ENCODE measurements around the gene ARHGAP22. TPM values are rescaled to one million over a fixed set of nuclear protein-coding genes. Genes with fewer than 3 reads are reported as not detected.

ARHGAP22 gene
- total RNA-seq, 4 donors from 2014 or later, result 0.26 to 3.6 (median 3.0) TPM; not detected in 1

DNA sequence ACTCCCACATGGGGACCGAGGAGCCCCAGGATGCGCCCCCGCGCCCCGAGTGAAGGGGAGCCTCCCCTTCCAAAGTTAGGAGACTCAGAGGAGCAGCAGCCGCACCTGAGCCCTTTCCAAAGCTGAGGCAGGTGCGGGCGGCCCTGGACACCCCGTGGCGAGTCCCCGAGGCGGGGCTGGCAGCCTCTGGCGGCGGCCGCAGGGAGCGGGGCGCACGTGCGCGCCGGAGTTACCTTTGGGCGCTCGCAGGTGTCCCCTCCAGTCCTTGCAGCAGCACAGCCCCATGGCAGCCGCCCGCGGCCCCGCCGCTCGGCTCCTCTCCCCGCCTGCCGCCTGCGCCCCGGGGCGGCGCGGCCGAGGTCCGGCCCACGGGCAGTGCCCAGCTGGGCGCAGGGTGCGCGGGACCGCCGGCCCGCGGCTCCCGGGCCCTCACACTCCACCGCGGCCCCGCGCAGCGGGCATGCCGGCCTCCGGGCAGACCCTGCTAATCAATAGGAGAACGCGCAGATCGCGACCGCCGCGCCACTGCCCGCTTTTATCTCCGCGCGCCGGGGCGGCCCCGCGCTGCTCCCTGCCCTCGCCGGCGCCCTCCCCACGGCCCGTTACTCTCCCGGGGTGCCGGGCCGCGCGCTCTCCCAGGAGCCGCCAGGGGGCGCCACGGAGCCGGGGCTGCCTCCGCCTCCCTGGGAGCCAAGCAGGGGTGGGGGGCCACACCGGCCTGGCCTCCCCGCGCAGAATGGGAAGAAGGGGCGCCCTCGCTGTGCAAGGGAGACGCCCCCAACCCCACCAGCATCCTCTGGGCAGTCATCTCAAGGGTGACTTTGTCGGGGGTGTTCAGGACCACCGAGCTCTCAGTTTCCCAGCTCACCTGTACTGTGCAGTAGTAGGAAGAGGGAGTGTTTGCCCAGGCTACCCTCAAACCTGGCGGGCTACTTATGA is 80.8 kb downstream of the ARHGAP22 start:
- Histone ChIP-seq H3K9me3 (no peaks in the 10 kb centered on the region), H3K4me3 (peak overlapping the region; percentile 19 to 45), H3K4me1 (peaks cover 0 to 6% of the 10 kb centered on the region in 2 donors), H3K27ac (no peak overlapping the region), H3K27me3 (no peaks in the 10 kb centered on the region), H3K36me3 (no peaks in the 10 kb centered on the region)
- DNase-seq, result no peak
- no peak for TF ChIP-seq POLR2A (IDR thresholded peaks at IDR 0.05)
- TF ChIP-seq, protein P1, sequence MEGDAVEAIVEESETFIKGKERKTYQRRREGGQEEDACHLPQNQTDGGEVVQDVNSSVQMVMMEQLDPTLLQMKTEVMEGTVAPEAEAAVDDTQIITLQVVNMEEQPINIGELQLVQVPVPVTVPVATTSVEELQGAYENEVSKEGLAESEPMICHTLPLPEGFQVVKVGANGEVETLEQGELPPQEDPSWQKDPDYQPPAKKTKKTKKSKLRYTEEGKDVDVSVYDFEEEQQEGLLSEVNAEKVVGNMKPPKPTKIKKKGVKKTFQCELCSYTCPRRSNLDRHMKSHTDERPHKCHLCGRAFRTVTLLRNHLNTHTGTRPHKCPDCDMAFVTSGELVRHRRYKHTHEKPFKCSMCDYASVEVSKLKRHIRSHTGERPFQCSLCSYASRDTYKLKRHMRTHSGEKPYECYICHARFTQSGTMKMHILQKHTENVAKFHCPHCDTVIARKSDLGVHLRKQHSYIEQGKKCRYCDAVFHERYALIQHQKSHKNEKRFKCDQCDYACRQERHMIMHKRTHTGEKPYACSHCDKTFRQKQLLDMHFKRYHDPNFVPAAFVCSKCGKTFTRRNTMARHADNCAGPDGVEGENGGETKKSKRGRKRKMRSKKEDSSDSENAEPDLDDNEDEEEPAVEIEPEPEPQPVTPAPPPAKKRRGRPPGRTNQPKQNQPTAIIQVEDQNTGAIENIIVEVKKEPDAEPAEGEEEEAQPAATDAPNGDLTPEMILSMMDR (IDR thresholded peaks at IDR 0.05), result peak in 2 of 4 experiments; percentile 18 to 23
- intact Hi-C loops (cut with DNase I; ENCODE audit: low total_unique reads), result no loop called here

DNA sequence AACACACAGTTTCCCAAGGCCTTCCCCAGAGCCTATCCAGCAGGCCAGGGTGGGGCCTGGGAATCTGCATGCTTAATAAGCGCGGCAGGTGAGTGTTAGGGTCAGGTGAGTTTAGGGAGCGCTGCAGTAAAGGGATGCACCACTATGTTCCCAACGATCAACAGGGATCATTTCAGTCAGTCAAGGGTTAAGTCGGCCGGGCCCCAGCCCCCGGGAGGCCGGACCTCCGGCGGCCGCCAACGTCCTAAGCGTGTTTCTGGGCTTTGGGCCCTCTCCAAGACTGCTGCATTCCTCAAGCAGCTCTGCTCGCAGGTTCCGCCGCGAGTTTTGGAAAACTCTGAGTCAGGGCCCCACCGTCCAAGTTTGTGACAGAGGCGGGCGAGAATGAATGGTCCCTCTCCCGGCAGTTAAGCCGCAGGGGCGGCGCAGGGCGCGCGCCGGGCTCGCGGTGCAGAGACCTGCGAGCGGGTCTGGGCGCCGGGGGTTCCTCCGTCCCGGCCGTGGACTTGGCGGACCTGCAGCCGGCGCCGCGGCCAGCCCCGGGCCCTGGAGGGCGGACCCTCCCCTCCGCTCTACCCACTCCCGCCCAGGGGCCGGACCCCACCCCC is 81.6 kb downstream of the ARHGAP22 start:
- H3K27ac ChIP-seq, result no peak overlapping the region
- H3K4me1 ChIP-seq, result peaks cover 0 to 6% of the 10 kb centered on the region in 2 donors
- peak overlapping the region; percentile 19 to 45 for H3K4me3 ChIP-seq
- H3K9me3 ChIP-seq, result no peaks in the 10 kb centered on the region
- H3K27me3 ChIP-seq, result no peaks in the 10 kb centered on the region
- DNase-seq, result peak; percentile 39 to 73
- intact Hi-C loops (cut with DNase I; ENCODE audit: low total_unique reads), result no loop called here
- TF ChIP-seq POLR2A (IDR thresholded peaks at IDR 0.05), result no peak
- TF ChIP-seq, protein P1 (IDR thresholded peaks at IDR 0.05), result no peak
- H3K36me3 ChIP-seq, result no peaks in the 10 kb centered on the region

DNA sequence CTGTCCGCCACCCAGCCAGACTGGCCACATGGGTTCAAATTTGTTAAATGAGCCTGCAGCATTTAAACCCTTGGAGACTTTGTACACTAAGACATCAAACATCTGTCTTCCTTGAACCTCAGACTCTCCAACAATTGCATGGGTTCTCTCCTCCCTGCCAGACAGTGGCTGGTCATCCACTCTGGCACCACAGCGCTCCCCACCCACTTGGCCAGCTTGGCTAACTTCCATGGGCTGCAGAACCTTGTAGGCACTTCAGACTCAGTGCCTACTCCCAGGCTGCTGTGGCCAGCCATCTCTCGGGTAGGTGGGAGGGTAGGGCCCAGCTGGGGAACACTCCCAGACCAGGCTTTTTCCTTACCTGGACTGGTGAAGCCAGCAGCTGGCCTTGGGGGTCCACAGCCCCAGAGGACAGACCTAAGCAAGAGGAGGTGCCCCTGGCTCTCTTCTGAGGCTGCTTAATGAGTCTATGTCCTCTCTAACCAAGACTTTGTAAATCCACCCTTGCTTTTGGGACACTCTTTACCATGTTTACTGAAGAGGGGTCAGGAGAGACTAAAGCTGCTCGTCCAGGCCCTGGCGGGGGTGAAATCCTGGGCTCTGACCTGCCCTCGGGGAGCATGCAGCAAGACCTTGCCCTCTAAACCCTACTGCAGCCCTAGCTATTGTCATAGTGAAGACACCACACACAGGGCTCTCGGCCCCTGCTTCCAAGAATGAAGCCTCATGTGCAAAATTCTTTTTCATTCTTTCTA is 82.7 kb downstream of the ARHGAP22 start:
- no peak overlapping the region for H3K27ac ChIP-seq

DNA sequence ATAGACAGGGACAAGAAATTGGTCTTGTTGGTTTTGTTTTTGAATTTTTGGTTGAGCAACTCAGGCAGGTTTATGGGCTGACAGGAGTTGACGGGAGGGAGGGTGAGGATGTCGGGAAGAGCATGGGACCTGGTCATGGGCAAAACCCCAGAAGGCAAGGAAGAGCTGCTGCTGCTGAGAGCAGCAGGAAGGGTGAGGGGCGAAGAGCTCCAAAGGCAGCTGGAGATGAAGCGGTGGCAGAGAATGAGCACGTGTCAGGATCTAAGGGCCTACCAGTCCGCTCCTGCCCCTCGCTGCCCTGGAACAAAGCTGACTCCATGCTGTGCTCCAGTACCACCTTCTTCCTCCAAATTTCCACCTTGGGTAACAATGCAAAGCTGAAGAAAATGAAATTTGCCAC is 84.3 kb downstream of the ARHGAP22 start:
- intact Hi-C loops (cut with DNase I; ENCODE audit: low total_unique reads), result no loop called here
- peaks cover 0 to 6% of the 10 kb centered on the region in 2 donors for H3K4me1 ChIP-seq
- no peaks in the 10 kb centered on the region for H3K36me3 ChIP-seq
- H3K9me3 ChIP-seq, result no peaks in the 10 kb centered on the region
- no peak for DNase-seq
- TF ChIP-seq POLR2A (IDR thresholded peaks at IDR 0.05), result no peak
- TF ChIP-seq, protein P1 (IDR thresholded peaks at IDR 0.05), result no peak
- no peak overlapping the region for H3K27ac ChIP-seq
- no peaks in the 10 kb centered on the region for H3K27me3 ChIP-seq
- H3K4me3 ChIP-seq, result no peak overlapping the region

More for the DNA sequence above, 82.7 kb downstream of the ARHGAP22 start:
- H3K9me3 ChIP-seq, result no peaks in the 10 kb centered on the region
- H3K36me3 ChIP-seq, result no peaks in the 10 kb centered on the region
- DNase-seq, result no peak
- H3K4me1 ChIP-seq, result peaks cover 0 to 6% of the 10 kb centered on the region in 2 donors
- no peaks in the 10 kb centered on the region for H3K27me3 ChIP-seq
- TF ChIP-seq, protein P1 (IDR thresholded peaks at IDR 0.05), result no peak
- no peak for TF ChIP-seq POLR2A (IDR thresholded peaks at IDR 0.05)
- H3K4me3 ChIP-seq, result no peak overlapping the region
- intact Hi-C loops (cut with DNase I; ENCODE audit: low total_unique reads), result no loop called here
